ENCODE data around the gene SHISA5.

The SHISA5 gene

GRCh38 chr3:48429317-48429959, 74.5 kb downstream of the SHISA5 start:
- DNase-seq: no peak

GRCh38 chr3:48428572-48429316, 75.2 kb downstream of the SHISA5 start:
- DNase-seq: no peak

DNA sequence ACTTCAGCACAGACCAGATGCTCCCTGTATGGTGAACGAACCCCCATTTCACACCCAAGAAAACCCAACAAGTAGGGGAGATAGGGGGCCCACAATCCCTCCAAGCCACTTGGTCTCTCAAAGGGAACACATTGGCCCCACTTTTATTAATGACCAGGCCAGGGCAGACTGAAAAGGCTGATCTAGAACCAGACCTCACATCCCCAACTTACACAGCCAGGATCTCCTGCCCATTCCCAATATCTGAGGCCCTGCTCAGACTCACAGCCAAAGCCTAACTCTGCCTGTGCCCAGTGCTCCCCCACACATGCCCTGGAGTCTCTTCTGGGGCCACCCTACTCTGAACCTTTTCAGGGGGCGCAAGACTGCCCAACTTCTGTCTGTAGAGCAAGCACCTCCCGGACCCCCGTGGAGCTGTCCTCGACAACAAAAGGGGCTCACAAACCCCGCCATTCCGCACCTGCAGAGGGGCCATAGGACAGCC, 75.8 kb downstream of the SHISA5 start:
- no peak for DNase-seq

DNA sequence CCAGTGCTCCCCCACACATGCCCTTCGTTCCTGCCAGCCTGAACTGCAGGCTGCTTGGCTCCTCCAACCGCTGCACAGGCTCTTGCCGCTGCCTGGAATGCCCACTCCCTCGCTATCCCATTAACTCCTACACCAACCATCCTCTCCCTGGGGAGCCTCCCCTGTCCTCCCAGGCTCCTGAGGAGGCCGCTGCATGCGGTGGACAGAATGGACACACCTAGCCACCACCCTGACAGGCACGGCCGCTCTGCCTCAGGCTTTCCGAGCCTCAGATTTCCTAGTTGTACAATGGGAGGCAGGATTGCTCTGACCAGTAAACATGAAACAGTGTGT, 76.4 kb downstream of the SHISA5 start:
- no peak for DNase-seq

GRCh38 chr3:48426944-48427629, 76.9 kb downstream of the SHISA5 start:
- no peak for DNase-seq

GRCh38 chr3:48426401-48426909, 77.5 kb downstream of the SHISA5 start:
- no peak for DNase-seq

DNA sequence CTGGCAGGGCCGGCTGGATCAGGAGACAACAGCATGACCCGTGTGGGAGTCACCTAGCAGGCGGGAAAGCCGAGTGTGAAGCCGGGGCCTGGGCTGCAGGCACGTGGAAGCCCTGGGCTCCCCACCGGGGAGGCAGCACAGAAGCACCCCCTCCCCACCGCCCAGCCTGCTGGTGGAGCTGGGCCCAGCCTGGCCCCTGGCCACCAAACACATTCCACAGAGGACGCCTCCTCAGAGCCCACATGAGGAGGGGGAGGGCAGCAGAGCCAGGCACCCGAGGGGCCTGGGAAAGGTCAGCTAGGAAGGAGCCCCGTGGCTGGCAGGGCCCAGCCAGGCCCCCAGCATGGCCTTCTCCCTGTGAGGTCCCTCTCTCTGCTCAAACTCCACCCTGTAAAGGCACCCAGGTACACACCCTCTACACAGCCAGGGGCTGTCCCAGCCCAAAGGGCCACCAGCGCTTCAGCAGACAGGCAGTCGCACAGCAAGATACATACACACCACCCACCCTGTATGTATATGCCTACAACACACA, 78.6 kb downstream of the SHISA5 start:
- no peak for DNase-seq

- DNase-seq: no peak
Measured at GRCh38 chr3:48423883-48424695, 79.9 kb downstream of the SHISA5 start.

DNA sequence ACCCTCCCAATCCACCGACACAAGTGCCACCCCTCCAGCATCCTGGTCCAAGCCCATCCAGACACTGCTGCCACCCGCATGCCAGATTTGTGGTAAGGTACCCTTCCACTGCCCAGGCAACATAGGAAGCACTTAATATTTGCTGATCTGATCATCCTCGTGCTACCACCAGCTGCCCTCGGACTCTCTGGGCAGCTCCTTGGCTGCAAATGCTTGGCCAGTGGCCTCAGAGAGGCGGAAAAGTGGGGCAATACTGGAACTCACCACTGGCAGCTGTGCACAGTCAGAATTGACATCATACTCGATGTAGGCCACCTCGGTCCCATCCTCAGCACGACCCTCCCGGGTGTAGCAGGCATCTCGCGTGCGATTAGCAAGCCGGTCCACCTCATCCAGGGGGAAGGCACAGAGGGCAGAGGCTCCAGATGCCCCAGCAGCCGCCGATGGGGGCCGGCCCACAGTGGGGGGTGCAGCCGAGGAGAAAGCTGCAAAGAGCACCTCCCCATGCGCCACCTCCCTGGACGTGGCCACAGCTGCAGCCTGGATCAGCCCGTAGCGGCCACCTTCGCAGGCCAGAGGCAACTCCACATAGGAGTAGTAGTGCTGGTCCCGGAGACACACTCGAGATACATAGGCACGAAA, 80.6 kb downstream of the SHISA5 start:
- no peak for DNase-seq

DNA sequence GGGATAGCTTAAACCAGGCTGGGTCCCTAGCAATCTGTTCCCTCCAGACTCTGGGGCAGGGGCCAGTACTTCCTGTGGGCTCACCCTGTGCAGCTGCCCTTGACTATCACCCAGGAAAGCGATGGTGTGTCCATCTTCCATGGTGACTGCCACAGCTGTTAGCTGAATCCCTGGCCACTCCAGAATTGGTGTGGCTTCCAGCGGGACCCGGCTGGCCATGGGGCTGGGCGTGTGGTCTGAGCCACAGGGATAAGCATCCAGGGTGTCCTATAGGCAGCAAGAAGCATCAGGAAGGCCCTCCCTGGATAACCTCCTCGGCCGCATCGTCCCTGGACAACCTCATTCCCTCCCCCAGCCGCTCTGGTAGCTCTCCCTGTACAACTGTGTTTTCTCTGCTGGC, 81.3 kb downstream of the SHISA5 start:
- no peak for DNase-seq

DNA sequence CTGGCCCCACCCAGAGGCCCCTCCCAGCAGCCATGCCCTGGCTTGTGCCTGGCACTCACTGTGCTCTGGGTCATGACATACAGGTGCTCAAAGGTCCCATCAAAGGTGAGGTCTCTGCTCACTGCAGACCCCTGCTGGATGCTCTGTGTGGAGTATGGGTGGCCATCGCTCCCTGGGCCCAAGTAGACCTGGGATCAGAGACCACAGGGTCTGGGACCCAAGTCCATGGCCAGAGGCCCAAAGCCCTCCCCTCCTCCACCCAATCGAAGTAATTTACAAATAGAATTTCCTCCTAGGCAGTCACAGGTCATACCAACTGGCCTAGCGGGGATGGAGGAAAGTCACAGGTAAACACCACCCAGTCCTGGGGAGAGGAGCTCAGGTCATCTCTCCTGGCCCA, 81.7 kb downstream of the SHISA5 start:
- DNase-seq: no peak

DNA sequence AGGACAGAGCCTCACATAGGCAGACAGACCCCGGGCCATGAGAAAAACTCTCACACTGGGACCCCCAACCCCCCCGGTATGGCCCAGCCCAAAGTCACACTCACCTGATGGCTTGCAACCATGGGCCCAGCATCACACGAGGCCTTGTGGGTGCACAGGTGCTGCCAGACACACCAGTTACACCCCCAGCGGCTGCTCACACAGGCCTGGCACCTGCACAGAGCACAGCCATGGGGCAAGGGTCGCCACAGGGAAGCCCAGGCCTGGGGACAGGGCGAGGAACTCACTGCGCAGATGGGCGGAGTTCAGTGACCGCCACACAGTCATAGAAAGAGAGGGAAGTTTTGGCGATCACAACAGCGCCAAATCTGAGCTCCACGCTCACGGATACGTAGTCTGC, 83.4 kb downstream of the SHISA5 start:
- no peak for DNase-seq

DNA sequence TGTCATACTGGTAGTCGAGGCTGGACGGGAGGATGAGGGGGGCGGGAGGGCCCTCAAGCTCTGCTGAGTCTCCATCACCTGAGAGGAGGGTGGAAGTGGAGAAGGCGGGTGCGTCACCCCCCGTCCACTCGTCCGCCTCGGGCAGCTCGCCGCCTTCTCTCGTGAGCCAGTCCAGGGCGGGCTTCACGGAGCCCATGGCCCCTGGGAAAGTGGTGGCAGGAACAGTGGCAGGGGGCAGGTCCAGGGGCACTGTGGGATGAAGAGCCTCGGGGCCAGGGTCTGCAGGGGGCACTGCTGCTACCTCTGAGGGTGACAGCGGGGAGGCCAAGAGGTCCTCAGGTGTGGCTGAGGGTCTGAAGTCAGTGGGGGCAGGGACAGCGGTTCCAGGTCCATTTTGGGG, 84.4 kb downstream of the SHISA5 start:
- DNase-seq: no peak

DNA sequence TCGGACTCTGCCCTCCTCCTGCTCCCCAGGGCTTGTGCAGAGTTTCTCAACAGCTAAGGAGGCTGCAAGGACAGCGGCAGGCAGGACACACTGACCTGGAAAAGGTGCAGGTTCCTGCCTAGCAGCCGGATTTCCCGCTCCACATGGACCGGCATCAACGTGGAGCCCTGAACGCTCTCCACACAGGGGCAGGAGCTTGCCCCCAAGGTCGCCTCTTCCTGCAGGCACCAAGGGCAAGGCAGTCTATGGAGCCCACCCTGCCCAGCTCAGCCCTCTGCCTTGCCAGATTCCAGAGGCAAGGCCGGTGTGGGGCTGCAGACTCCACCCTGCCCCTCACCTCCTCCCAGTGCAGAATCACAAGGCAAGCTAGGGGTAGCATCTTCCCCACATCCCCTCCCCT, 84.8 kb downstream of the SHISA5 start:
- no peak for DNase-seq

DNA sequence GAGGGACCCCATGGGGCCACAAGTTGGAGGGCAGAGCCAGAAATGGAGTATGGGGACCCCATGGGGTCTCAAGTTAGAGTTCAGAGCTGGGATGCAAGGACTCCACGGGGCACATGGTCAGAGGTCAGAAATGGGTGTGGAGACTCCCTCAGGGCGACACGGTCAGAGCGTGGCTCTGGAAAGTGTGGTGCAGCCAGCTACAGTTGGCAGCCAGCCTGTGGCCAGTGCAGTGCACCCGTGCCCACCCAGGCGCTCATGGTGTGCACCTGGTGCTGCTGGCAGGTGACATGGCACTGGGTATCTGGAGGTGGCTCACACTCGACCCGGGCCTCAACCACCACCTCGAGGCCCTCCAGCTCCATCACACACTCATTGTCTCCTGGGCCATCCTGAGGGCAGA, 85.3 kb downstream of the SHISA5 start:
- no peak for DNase-seq

DNA sequence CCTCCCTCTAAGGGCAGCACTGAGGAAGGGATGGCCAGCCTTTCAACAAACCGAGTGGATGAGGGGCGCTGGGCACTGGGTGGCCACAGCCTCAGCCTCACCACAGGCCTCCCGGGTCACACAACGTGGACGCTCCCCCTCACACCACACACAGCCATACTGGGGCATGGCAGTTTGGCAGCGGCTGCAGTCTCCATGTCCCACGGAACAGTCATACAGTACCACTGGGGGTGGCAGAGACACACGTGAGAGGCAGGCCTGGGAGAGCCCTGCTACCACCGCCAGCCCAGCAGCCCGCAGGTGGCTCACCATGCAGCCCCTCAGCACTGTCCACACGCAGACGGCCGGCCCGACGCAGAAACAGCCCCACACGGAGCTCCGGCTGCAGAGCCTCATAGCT, 85.8 kb downstream of the SHISA5 start:
- DNase-seq: no peak
